Measurements from ENCODE around the gene NOXRED1.

The NOXRED1 gene

GRCh38 chr14:77400216-77400615 lies 23.1 kb downstream of the NOXRED1 start:
- Histone ChIP-seq H3K4me2 (no peak overlapping the region), H3K27ac (no peak overlapping the region), H3K79me2 (ENCODE audit: insufficient read depth, low read depth) (no peaks in the 10 kb centered on the region), H3K27me3 (ENCODE audit: insufficient read depth, low read depth) (no peaks in the 10 kb centered on the region), H3K4me3 (IDR thresholded peaks at IDR 0.05; ENCODE audit: insufficient read depth, low read depth, low read length) (no peak overlapping the region), H3K4me1 (ENCODE audit: low read depth, poor library complexity, severe bottlenecking) (no peaks in the 10 kb centered on the region), H4K20me1 (ENCODE audit: insufficient read depth) (no peaks in the 10 kb centered on the region), H2AFZ (ENCODE audit: low read depth) (no peak overlapping the region), H3K9ac (no peak overlapping the region), H3K36me3 (ENCODE audit: insufficient read depth) (no peaks in the 10 kb centered on the region)
- TF ChIP-seq CTCF (conservative IDR thresholded peaks at IDR 0.05; ENCODE audit: low read depth, low read length) = no peak

GRCh38 chr14:77390188-77390587 lies 33.1 kb downstream of the NOXRED1 start:
- H3K27me3 ChIP-seq (ENCODE audit: insufficient read depth, low read depth) = no peaks in the 10 kb centered on the region
- H3K79me2 ChIP-seq (ENCODE audit: insufficient read depth, low read depth) = no peaks in the 10 kb centered on the region
- H3K4me1 ChIP-seq (ENCODE audit: low read depth, poor library complexity, severe bottlenecking) = no peaks in the 10 kb centered on the region
- H3K4me3 ChIP-seq (IDR thresholded peaks at IDR 0.05; ENCODE audit: insufficient read depth, low read depth, low read length) = no peak overlapping the region
- no peak overlapping the region for H2AFZ ChIP-seq (ENCODE audit: low read depth)
- H3K36me3 ChIP-seq (ENCODE audit: insufficient read depth) = no peaks in the 10 kb centered on the region
- TF ChIP-seq CTCF (conservative IDR thresholded peaks at IDR 0.05; ENCODE audit: low read depth, low read length) = no peak
- H3K27ac ChIP-seq = no peak overlapping the region
- H3K4me2 ChIP-seq = no peak overlapping the region
- no peak overlapping the region for H3K9ac ChIP-seq
- no peaks in the 10 kb centered on the region for H4K20me1 ChIP-seq (ENCODE audit: insufficient read depth)

- no peak overlapping the region for H3K4me2 ChIP-seq
- no peaks in the 10 kb centered on the region for H4K20me1 ChIP-seq (ENCODE audit: insufficient read depth)
- no peaks in the 10 kb centered on the region for H3K27me3 ChIP-seq (ENCODE audit: insufficient read depth, low read depth)
- H3K4me1 ChIP-seq (ENCODE audit: low read depth, poor library complexity, severe bottlenecking) = peaks cover 12% of the 10 kb centered on the region
- H3K9ac ChIP-seq = no peak overlapping the region
- no peak overlapping the region for H3K4me3 ChIP-seq (IDR thresholded peaks at IDR 0.05; ENCODE audit: insufficient read depth, low read depth, low read length)
- H3K79me2 ChIP-seq (ENCODE audit: insufficient read depth, low read depth) = no peaks in the 10 kb centered on the region
- TF ChIP-seq CTCF (conservative IDR thresholded peaks at IDR 0.05; ENCODE audit: low read depth, low read length) = no peak
- H3K27ac ChIP-seq = no peak overlapping the region
- H3K36me3 ChIP-seq (ENCODE audit: insufficient read depth) = no peaks in the 10 kb centered on the region
- no peak overlapping the region for H2AFZ ChIP-seq (ENCODE audit: low read depth)
These were observed 44.6 kb downstream of the NOXRED1 start for GRCh38 chr14:77378701-77379100.

GRCh38 chr14:77377502-77377844 lies 45.9 kb downstream of the NOXRED1 start:
- Histone ChIP-seq H3K27me3 (ENCODE audit: insufficient read depth, low read depth) (no peaks in the 10 kb centered on the region), H3K27ac (peak overlapping the region; percentile 58), H3K4me2 (peak overlapping the region; percentile 78), H4K20me1 (ENCODE audit: insufficient read depth) (no peaks in the 10 kb centered on the region), H3K4me1 (ENCODE audit: low read depth, poor library complexity, severe bottlenecking) (peaks cover 12% of the 10 kb centered on the region), H3K79me2 (ENCODE audit: insufficient read depth, low read depth) (no peaks in the 10 kb centered on the region), H2AFZ (ENCODE audit: low read depth) (peak overlapping the region; percentile 94), H3K36me3 (ENCODE audit: insufficient read depth) (no peaks in the 10 kb centered on the region), H3K4me3 (IDR thresholded peaks at IDR 0.05; ENCODE audit: insufficient read depth, low read depth, low read length) (no peak overlapping the region), H3K9ac (no peak overlapping the region; the same call in 1 of the 2 replicates)
- no peak for TF ChIP-seq CTCF (conservative IDR thresholded peaks at IDR 0.05; ENCODE audit: low read depth, low read length)

Data from KMS-11 (cell line).